NB4 (cell line): Measurements from ENCODE around the gene TSNAX.

Source experiments
- DNase-seq: peaks from one replicate; pipeline ENCODE4 v3.0.0; 2010; ENCODE audit warnings: low read depth
- H3K4me3 ChIP-seq: one replicate; pipeline ENCODE4 v1.5.1; 2011; ENCODE audit warnings: mild to moderate bottlenecking, low read depth, low read length, moderate library complexity
- CTCF ChIP-seq: IDR thresholded peaks from one replicate; pipeline ENCODE4 v1.5.1; 2012; ENCODE audit warnings: low read depth, low read length
- MAX ChIP-seq: IDR thresholded peaks from 2 replicates; pipeline ENCODE4 v1.6.1; 2011; ENCODE audit warnings: low read depth, low read length
- MYC ChIP-seq: IDR thresholded peaks from 2 replicates; pipeline ENCODE4 v1.6.1; 2011; ENCODE audit warnings: low read depth, low read length
- POLR2A ChIP-seq: IDR thresholded peaks from 2 replicates; pipeline ENCODE4 v1.6.1; 2011; ENCODE audit warnings: mild to moderate bottlenecking; ENCODE audit not compliant: insufficient read length; ENCODE audit errors: extremely low read depth

Gene TSNAX

GRCh38 chr1:231571904-231572303, 43.4 kb downstream of the TSNAX start:
- H3K4me3 ChIP-seq, result no peak overlapping the region
- no peak for DNase-seq
- TF ChIP-seq MAX (no peak), POLR2A (no peak), CTCF (no peak), MYC (no peak)

GRCh38 chr1:231575472-231575871, 47.0 kb downstream of the TSNAX start:
- TF ChIP-seq MYC, result no peak
- TF ChIP-seq POLR2A, result no peak
- no peak for TF ChIP-seq CTCF
- TF ChIP-seq MAX, result no peak
- no peak for DNase-seq
- no peak overlapping the region for H3K4me3 ChIP-seq

GRCh38 chr1:231576804-231577718, 48.6 kb downstream of the TSNAX start:
- H3K4me3 ChIP-seq, result no peak overlapping the region
- DNase-seq, result no peak
- TF ChIP-seq POLR2A, result no peak
- TF ChIP-seq CTCF, result no peak
- TF ChIP-seq MYC, result no peak
- TF ChIP-seq MAX, result no peak

GRCh38 chr1:231580874-231581273, 52.4 kb downstream of the TSNAX start:
- no peak overlapping the region for H3K4me3 ChIP-seq
- no peak for TF ChIP-seq CTCF
- no peak for TF ChIP-seq MYC
- no peak for TF ChIP-seq MAX
- TF ChIP-seq POLR2A, result no peak
- no peak for DNase-seq

- no peak overlapping the region for H3K4me3 ChIP-seq
- DNase-seq, result no peak
- no peak for TF ChIP-seq MAX
- no peak for TF ChIP-seq MYC
- TF ChIP-seq POLR2A, result no peak
- TF ChIP-seq CTCF, result no peak
These were observed 53.4 kb downstream of the TSNAX start for GRCh38 chr1:231581859-231582258.
